Measurements from ENCODE around the gene ADSS1. TPM values are rescaled to one million over a fixed set of nuclear protein-coding genes. Genes with fewer than 3 reads are reported as not detected.

Gene ADSS1
- total and polyA plus RNA-seq, 4 donors: 1.8 to 18.8 (median 12.2) TPM

DNA sequence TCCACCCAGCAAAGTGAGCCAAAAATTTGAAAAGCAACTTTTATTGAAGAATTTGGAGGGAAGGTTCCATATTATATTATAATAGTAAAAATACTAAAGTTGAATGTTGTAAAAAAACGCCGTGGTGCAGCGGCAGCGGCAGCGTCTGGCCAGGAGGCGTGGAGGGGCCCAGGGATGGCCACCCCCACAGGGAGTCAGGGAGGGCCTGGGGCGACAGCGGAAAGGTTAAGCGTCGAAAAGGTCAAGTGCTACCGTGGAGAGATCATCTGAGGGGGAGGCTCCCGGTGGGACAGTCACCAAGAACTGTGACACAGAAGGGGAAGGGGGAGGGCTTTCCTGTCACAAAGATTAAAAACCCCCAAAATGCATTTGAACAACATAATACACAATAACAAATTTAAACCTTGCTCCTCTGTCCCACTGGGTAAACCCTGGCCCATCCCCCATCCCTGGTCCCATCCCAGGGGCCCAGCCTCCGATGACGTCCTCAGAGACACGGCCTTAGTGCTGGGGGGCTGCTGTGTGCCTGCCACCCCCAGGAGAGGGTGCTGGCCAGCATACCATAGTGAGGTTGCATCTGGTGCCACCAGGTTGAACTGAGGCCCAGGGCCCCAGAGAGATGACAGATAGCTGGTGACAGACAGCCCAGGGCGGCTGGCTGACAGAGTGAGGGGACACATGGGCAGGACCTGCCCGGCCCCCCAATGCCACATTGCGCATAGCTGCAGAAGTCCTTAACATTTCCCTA, 45.5 kb downstream of the ADSS1 start:
- H3K27me3 ChIP-seq (ENCODE audit: control insufficient read depth in 4 of 4, insufficient read depth in 4 of 4, low read length in 3 of 4): no peaks in the 10 kb centered on the region
- H3K4me1 ChIP-seq (ENCODE audit: control insufficient read depth in 4 of 4, insufficient read depth in 4 of 4, low read length in 3 of 4): peaks cover 5 to 34% (median 18%) of the 10 kb centered on the region in 4 donors
- H3K27ac ChIP-seq (ENCODE audit: low read depth in 1 of 2, low read length in 2 of 2): no peak overlapping the region
- no peak for DNase-seq (ENCODE audit: low spot score)
- no peak overlapping the region for H3K4me3 ChIP-seq (ENCODE audit: low read depth in 1 of 3, low read length in 3 of 3)
- TF ChIP-seq, protein P1, sequence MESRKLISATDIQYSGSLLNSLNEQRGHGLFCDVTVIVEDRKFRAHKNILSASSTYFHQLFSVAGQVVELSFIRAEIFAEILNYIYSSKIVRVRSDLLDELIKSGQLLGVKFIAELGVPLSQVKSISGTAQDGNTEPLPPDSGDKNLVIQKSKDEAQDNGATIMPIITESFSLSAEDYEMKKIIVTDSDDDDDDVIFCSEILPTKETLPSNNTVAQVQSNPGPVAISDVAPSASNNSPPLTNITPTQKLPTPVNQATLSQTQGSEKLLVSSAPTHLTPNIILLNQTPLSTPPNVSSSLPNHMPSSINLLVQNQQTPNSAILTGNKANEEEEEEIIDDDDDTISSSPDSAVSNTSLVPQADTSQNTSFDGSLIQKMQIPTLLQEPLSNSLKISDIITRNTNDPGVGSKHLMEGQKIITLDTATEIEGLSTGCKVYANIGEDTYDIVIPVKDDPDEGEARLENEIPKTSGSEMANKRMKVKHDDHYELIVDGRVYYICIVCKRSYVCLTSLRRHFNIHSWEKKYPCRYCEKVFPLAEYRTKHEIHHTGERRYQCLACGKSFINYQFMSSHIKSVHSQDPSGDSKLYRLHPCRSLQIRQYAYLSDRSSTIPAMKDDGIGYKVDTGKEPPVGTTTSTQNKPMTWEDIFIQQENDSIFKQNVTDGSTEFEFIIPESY (IDR thresholded peaks at IDR 0.05): no peak
- no peak for TF ChIP-seq HNF4A (conservative IDR thresholded peaks at IDR 0.05)
- no peak for TF ChIP-seq RAD21 (IDR thresholded peaks at IDR 0.05)
- TF ChIP-seq SP1 (IDR thresholded peaks at IDR 0.05): no peak
- TF ChIP-seq TAF1 (conservative IDR thresholded peaks at IDR 0.05): no peak
- no peak for TF ChIP-seq NR2F2 (IDR thresholded peaks at IDR 0.05)
- TF ChIP-seq YY1 (IDR thresholded peaks at IDR 0.05): no peak
- no peak for TF ChIP-seq FOXA2 (IDR thresholded peaks at IDR 0.05)
- TF ChIP-seq, protein P2, sequence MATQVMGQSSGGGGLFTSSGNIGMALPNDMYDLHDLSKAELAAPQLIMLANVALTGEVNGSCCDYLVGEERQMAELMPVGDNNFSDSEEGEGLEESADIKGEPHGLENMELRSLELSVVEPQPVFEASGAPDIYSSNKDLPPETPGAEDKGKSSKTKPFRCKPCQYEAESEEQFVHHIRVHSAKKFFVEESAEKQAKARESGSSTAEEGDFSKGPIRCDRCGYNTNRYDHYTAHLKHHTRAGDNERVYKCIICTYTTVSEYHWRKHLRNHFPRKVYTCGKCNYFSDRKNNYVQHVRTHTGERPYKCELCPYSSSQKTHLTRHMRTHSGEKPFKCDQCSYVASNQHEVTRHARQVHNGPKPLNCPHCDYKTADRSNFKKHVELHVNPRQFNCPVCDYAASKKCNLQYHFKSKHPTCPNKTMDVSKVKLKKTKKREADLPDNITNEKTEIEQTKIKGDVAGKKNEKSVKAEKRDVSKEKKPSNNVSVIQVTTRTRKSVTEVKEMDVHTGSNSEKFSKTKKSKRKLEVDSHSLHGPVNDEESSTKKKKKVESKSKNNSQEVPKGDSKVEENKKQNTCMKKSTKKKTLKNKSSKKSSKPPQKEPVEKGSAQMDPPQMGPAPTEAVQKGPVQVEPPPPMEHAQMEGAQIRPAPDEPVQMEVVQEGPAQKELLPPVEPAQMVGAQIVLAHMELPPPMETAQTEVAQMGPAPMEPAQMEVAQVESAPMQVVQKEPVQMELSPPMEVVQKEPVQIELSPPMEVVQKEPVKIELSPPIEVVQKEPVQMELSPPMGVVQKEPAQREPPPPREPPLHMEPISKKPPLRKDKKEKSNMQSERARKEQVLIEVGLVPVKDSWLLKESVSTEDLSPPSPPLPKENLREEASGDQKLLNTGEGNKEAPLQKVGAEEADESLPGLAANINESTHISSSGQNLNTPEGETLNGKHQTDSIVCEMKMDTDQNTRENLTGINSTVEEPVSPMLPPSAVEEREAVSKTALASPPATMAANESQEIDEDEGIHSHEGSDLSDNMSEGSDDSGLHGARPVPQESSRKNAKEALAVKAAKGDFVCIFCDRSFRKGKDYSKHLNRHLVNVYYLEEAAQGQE (IDR thresholded peaks at IDR 0.05): no peak
- no peak for TF ChIP-seq HNF4G (IDR thresholded peaks at IDR 0.05)
- no peak for TF ChIP-seq RXRA (IDR thresholded peaks at IDR 0.05)
- TF ChIP-seq GABPA (IDR thresholded peaks at IDR 0.05 in 1 of 2, conservative IDR thresholded peaks at IDR 0.05 in 1 of 2): no peak
- TF ChIP-seq, protein P3, sequence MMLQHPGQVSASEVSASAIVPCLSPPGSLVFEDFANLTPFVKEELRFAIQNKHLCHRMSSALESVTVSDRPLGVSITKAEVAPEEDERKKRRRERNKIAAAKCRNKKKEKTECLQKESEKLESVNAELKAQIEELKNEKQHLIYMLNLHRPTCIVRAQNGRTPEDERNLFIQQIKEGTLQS (IDR thresholded peaks at IDR 0.05): no peak
- TF ChIP-seq, protein P4, sequence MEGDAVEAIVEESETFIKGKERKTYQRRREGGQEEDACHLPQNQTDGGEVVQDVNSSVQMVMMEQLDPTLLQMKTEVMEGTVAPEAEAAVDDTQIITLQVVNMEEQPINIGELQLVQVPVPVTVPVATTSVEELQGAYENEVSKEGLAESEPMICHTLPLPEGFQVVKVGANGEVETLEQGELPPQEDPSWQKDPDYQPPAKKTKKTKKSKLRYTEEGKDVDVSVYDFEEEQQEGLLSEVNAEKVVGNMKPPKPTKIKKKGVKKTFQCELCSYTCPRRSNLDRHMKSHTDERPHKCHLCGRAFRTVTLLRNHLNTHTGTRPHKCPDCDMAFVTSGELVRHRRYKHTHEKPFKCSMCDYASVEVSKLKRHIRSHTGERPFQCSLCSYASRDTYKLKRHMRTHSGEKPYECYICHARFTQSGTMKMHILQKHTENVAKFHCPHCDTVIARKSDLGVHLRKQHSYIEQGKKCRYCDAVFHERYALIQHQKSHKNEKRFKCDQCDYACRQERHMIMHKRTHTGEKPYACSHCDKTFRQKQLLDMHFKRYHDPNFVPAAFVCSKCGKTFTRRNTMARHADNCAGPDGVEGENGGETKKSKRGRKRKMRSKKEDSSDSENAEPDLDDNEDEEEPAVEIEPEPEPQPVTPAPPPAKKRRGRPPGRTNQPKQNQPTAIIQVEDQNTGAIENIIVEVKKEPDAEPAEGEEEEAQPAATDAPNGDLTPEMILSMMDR (IDR thresholded peaks at IDR 0.05; ENCODE audit: low read depth, low read length, missing input control): no peak
- no peak for TF ChIP-seq JUND (IDR thresholded peaks at IDR 0.05)
- TF ChIP-seq, protein P5, sequence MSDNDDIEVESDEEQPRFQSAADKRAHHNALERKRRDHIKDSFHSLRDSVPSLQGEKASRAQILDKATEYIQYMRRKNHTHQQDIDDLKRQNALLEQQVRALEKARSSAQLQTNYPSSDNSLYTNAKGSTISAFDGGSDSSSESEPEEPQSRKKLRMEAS (IDR thresholded peaks at IDR 0.05): no peak
- no peak for TF ChIP-seq EGR1 (IDR thresholded peaks at IDR 0.05; ENCODE audit: low read depth in 2 of 2)
- H3K9me3 ChIP-seq (ENCODE audit: control insufficient read depth in 4 of 4, low read length in 3 of 4): no peaks in the 10 kb centered on the region
- peaks cover 15 to 29% (median 19%) of the 10 kb centered on the region in 4 donors for H3K36me3 ChIP-seq (ENCODE audit: control insufficient read depth in 4 of 4, insufficient read depth in 3 of 4, low read depth in 1 of 4, low read length in 3 of 4)
- H3K9ac ChIP-seq (ENCODE audit: low read depth in 1 of 2, low read length in 2 of 2): no peak overlapping the region
- 78% methylated on average over 18 of the region's 18 CpGs for WGBS
